Neural cell (in vitro differentiated cells): ENCODE results near the gene RPL7L1. TPM values are rescaled to one million over a fixed set of nuclear protein-coding genes. Genes with fewer than 3 reads are reported as not detected.

Experiments used
- H2AFZ ChIP-seq: fragments of 200-600, 300-800 bp; sonication (generic), shearing (Covaris generic); 2 replicates; pipeline ENCODE4 v1.6.0; 2014; ENCODE audit warnings: low read depth, mild to moderate bottlenecking, antibody characterized with exemption, low read length, moderate library complexity
- H3F3A ChIP-seq: fragments of 200-600 bp; shearing (Covaris generic); 2 replicates; pipeline ENCODE4 v1.6.1; 2016; ENCODE audit warnings: mild to moderate bottlenecking, moderate library complexity, mixed read lengths, antibody characterized with exemption, low read length; ENCODE audit not compliant: insufficient read depth, poor library complexity, severe bottlenecking
- H3K27ac ChIP-seq: fragments of 200-600, 300-800 bp; sonication (generic), shearing (Covaris generic); 2 replicates; pipeline ENCODE4 v1.5.1; 2014; ENCODE audit warnings: mild to moderate bottlenecking, low read length, moderate library complexity
- H3K27me3 ChIP-seq: fragments of 300-800, 200-600 bp; sonication (generic), shearing (Covaris generic); 2 replicates; pipeline ENCODE4 v1.6.0; 2014; ENCODE audit warnings: mild to moderate bottlenecking, low read depth, low read length, moderate library complexity; ENCODE audit not compliant: insufficient read depth
- H3K36me3 ChIP-seq: fragments of 300-800, 200-600 bp; sonication (generic), shearing (Covaris generic); 2 replicates; pipeline ENCODE4 v1.5.1; 2014; ENCODE audit warnings: mild to moderate bottlenecking, antibody characterized with exemption, low read length, moderate library complexity; ENCODE audit not compliant: insufficient read depth
- H3K4me2 ChIP-seq: fragments of 300-800, 200-600 bp; sonication (generic), shearing (Covaris generic); 2 replicates; pipeline ENCODE4 v1.6.0; 2014; ENCODE audit warnings: mild to moderate bottlenecking, low read length
- H3K4me3 ChIP-seq: fragments of 300-800, 200-600 bp; sonication (generic), shearing (Covaris generic); 2 replicates; pipeline ENCODE4 v1.5.1; 2014; ENCODE audit warnings: mild to moderate bottlenecking, low read length, moderate library complexity
- H3K79me2 ChIP-seq: fragments of 200-600 bp; shearing (Covaris generic); replicated peaks from 2 replicates; pipeline ENCODE4 v1.6.0; 2014; ENCODE audit warnings: mild to moderate bottlenecking, low read length, moderate library complexity; ENCODE audit not compliant: insufficient read depth
- H3K9ac ChIP-seq: fragments of 300-800, 200-600 bp; sonication (generic), shearing (Covaris generic); 2 replicates; pipeline ENCODE4 v1.6.1; 2016; ENCODE audit warnings: mild to moderate bottlenecking, low read length, mixed read lengths
- H3K9me2 ChIP-seq: fragments of 200-600 bp; shearing (Covaris generic); 2 replicates; pipeline ENCODE4 v1.6.1; 2016; ENCODE audit warnings: mild to moderate bottlenecking, low read length, mixed read lengths; ENCODE audit not compliant: insufficient read depth
- H3K9me3 ChIP-seq: fragments of 200-600, 300-800 bp; sonication (generic), shearing (Covaris generic); 2 replicates; pipeline ENCODE4 v1.6.1; 2016; ENCODE audit warnings: mild to moderate bottlenecking, mixed run types, low read length, moderate library complexity, mixed read lengths
- H4K20me1 ChIP-seq: fragments of 200-600 bp; shearing (Covaris generic); 2 replicates; pipeline ENCODE4 v1.6.1; 2016; ENCODE audit warnings: mild to moderate bottlenecking, mixed run types; ENCODE audit not compliant: insufficient read depth
- CTCF ChIP-seq: fragments of 450-650 bp; IDR thresholded peaks from 2 replicates; pipeline ENCODE4 v1.5.1; 2014; ENCODE audit warnings: antibody characterized with exemption, mild to moderate bottlenecking, moderate library complexity; ENCODE audit not compliant: poor library complexity, severe bottlenecking
- EP300 ChIP-seq: fragments of 450-650 bp; conservative IDR thresholded peaks from 2 replicates; pipeline ENCODE4 v1.6.1; 2014; ENCODE audit warnings: antibody characterized with exemption, mild to moderate bottlenecking, moderate library complexity; ENCODE audit not compliant: poor library complexity, severe bottlenecking
- EZH2 ChIP-seq: fragments of 200-600, 300-800 bp; shearing (Covaris generic), sonication (generic); IDR thresholded peaks from 2 replicates; pipeline ENCODE4 v1.6.1; 2014; ENCODE audit warnings: antibody characterized with exemption, low read length, borderline replicate concordance, mild to moderate bottlenecking; ENCODE audit not compliant: insufficient read depth, poor library complexity, severe bottlenecking
- MXI1 ChIP-seq: fragments of 450-650 bp; conservative IDR thresholded peaks from 2 replicates; pipeline ENCODE4 v1.6.1; 2014; ENCODE audit warnings: antibody characterized with exemption, mild to moderate bottlenecking; ENCODE audit not compliant: poor library complexity, severe bottlenecking
- POLR2AphosphoS5 ChIP-seq: IDR thresholded peaks from 2 replicates; pipeline ENCODE4 v1.6.1; 2012
- RAD21 ChIP-seq: fragments of 450-650 bp; conservative IDR thresholded peaks from 2 replicates; pipeline ENCODE4 v1.6.1; 2014; ENCODE audit warnings: antibody characterized with exemption, mild to moderate bottlenecking, moderate library complexity
- REST ChIP-seq: IDR thresholded peaks from 2 replicates; pipeline ENCODE4 v1.6.1; 2012; ENCODE audit warnings: borderline replicate concordance
- SMC3 ChIP-seq: fragments of 450-650 bp; conservative IDR thresholded peaks from 2 replicates; pipeline ENCODE4 v1.6.1; 2014; ENCODE audit warnings: antibody characterized with exemption, mild to moderate bottlenecking, moderate library complexity; ENCODE audit not compliant: poor library complexity
- TAF1 ChIP-seq: IDR thresholded peaks from 2 replicates; pipeline ENCODE4 v1.6.1; 2012; ENCODE audit warnings: low read depth
- polyA plus RNA-seq: library from polyadenylated mRNA; depleted of rRNA; stranded (reverse); fragments of >200 nt; gene quantifications from 2 replicates; pipeline ENCODE4 v1.2.3, GENCODE V29; 2014

Gene RPL7L1
- polyA plus RNA-seq, 1 donor from 2014 or later = 88.5 TPM

- Histone ChIP-seq H3K4me3 (no peak overlapping the region), H3K79me2 (no peaks in the 10 kb centered on the region), H3K36me3 (no peaks in the 10 kb centered on the region), H3K27ac (no peak overlapping the region), H3K9me2 (no peaks in the 10 kb centered on the region), H3K9ac (no peak overlapping the region), H2AFZ (no peak overlapping the region), H3K9me3 (no peaks in the 10 kb centered on the region), H3K27me3 (no peaks in the 10 kb centered on the region), H3K4me2 (no peak overlapping the region), H3F3A (no peaks in the 10 kb centered on the region), H4K20me1 (no peaks in the 10 kb centered on the region)
- no peak for TF ChIP-seq REST
- no peak for TF ChIP-seq EP300
- TF ChIP-seq SMC3 = no peak
- no peak for TF ChIP-seq TAF1
- TF ChIP-seq EZH2 = no peak
- no peak for TF ChIP-seq MXI1
- TF ChIP-seq CTCF = no peak
- TF ChIP-seq RAD21 = no peak
- no peak for TF ChIP-seq POLR2AphosphoS5
These were observed 16.8 kb downstream of the RPL7L1 start for GRCh38 chr6:42896178-42896719.

- Histone ChIP-seq H3K36me3 (no peaks in the 10 kb centered on the region), H3K9me2 (no peaks in the 10 kb centered on the region), H3K27me3 (no peaks in the 10 kb centered on the region), H3K79me2 (no peaks in the 10 kb centered on the region), H3K4me2 (no peak overlapping the region), H3K9ac (peak overlapping the region; percentile 31), H3F3A (no peaks in the 10 kb centered on the region), H3K4me3 (no peak overlapping the region), H4K20me1 (no peaks in the 10 kb centered on the region), H3K9me3 (no peaks in the 10 kb centered on the region), H2AFZ (no peak overlapping the region), H3K27ac (no peak overlapping the region)
- TF ChIP-seq EZH2 (no peak), CTCF (peak; percentile 85), SMC3 (peak; percentile 83), EP300 (no peak), RAD21 (peak; percentile 75), MXI1 (no peak), POLR2AphosphoS5 (no peak), TAF1 (no peak)
These were observed 19.5 kb downstream of the RPL7L1 start for GRCh38 chr6:42898891-42899361.
